GM12891 (cell line): ENCODE data around the gene DUSP22.

Experiments used
- DNase-seq: peaks from one replicate; pipeline ENCODE4 v3.0.0; 2011; ENCODE audit warnings: low spot score; ENCODE audit not compliant: insufficient read length
- FAIRE-seq: peaks from 2 replicates; lab custom pipeline; 2011; peaks lifted over from hg19 to GRCh38; lab: Jason Lieb, UNC
- PAX5 ChIP-seq: IDR thresholded peaks from 2 replicates; pipeline ENCODE4 v1.6.1; 2011; ENCODE audit warnings: low read length, moderate library complexity, mild to moderate bottlenecking; ENCODE audit not compliant: insufficient read depth, severe bottlenecking
- POLR2A ChIP-seq: IDR thresholded peaks from 2 replicates; pipeline ENCODE4 v1.6.1; 2011; ENCODE audit warnings: low read depth, low read length, control low read depth
- POLR2AphosphoS5 ChIP-seq: IDR thresholded peaks from 2 replicates; pipeline ENCODE4 v1.6.1; 2011; ENCODE audit warnings: low read depth, low read length, control low read depth
- POU2F2 ChIP-seq: IDR thresholded peaks from 2 replicates; pipeline ENCODE4 v1.6.1; 2011; ENCODE audit warnings: low read depth, mild to moderate bottlenecking, control low read depth, low read length, moderate library complexity
- SPI1 ChIP-seq: IDR thresholded peaks from 2 replicates; pipeline ENCODE4 v1.6.1; 2011; ENCODE audit warnings: low read depth, low read length, control low read depth
- TAF1 ChIP-seq: IDR thresholded peaks from 2 replicates; pipeline ENCODE4 v1.6.1; 2011; ENCODE audit warnings: low read depth, low read length, control low read depth

DUSP22 gene

DNA sequence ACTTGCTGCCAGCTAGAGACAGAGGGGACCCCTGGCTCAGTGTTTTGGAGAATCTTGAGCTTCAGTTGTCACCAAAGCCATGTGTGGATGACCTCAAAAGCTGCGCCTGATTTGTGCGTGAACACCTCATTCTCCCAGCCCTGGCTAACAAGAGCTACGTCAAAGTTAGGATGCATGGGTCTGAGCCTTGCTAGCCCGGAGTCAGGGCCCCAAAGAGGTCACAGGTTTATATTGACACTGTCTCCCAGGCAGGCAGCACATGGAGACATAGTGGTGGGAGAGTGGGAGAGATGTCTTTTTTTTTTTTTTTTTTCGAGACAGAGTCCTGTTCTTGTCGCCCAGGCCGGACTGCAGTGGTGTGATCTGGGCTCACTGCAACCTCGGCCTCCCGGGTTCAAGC is 36.1 kb upstream of the DUSP22 start:
- no peak for TF ChIP-seq POLR2AphosphoS5
- TF ChIP-seq PAX5, result no peak
- no peak for TF ChIP-seq POLR2A
- no peak for TF ChIP-seq POU2F2
- TF ChIP-seq TAF1, result no peak
- no peak for TF ChIP-seq SPI1
- FAIRE-seq, result no peak
- DNase-seq, result no peak

DNA sequence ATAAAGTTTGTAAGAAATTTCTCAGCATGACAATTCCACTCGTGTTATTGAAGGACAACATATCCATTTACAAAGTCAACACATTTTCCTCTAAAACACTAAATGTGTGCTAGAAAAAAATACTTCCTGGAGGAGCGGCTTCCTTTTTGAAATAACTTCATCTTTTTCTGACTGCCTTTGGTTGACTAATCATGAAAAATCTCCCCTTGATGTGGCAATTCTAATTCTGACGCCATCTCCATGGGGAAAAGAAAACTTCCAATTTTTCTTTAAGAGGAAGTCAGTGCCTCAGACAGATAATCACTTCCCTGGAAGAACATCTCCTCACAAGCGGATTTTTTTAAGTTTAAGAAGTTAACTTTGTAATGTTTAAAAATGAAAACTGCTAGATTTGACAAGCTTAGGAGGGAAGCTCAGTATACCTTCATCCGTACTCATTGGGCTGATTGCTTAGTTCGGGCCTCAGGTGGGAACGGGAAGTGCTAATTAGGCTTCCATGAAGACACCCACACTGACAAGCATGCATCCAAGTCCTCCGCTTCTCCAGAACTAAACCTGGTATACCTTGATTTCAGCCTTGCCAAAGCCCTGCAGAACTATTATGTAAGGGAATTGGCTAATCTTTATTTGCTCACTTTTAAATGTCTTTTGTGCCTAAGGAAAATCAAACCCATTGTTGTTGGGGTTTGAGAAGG is 35.1 kb upstream of the DUSP22 start:
- FAIRE-seq (peak; percentile 84), DNase-seq (no peak)
- TF ChIP-seq POLR2AphosphoS5 (no peak), POU2F2 (no peak), SPI1 (peak; percentile 0; the same call in 1 of the 2 replicates), POLR2A (no peak), PAX5 (no peak), TAF1 (no peak)

DNA sequence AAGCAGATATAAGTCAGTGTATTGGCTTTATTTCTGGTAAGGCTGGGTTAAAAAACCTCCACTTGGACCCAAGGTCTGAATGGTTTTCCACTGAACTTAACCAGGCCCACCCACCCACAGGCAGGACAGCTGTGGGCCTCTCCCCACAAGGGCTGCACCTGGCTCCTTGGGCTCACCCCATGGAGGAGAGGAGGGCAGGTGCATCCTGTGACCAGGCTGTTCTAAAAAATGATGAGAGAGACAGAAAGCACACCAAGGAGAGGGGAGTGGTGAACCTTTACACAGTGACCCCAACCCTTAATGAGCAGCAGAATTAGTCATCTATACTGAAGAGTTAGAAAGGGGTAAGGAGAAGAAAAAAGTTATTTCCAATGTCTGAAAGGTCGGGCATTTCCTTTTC is 34.5 kb upstream of the DUSP22 start:
- DNase-seq, result no peak
- FAIRE-seq, result no peak
- TF ChIP-seq POLR2A (no peak), POU2F2 (no peak), TAF1 (no peak), POLR2AphosphoS5 (no peak), SPI1 (no peak), PAX5 (no peak)

DNA sequence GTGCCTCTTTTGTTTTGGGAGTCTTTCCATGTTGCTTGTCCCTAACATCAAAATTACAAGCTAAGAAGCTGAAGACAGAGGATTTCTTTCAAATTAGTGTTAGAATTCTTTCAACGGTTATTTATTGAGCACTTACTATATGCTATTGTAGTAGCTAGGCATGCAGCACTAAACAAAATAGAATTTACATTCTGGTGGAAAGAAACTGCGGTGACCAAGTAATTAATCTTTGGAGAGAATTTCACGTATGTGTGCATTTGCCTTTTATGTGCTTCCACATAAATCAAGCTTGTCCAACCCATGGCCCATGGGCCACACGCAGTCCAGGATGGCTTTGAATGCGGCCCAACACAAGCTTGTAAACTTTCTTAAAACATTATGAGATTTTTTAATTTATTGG is 33.0 kb upstream of the DUSP22 start:
- DNase-seq (no peak), FAIRE-seq (peak; percentile 16)
- no peak for TF ChIP-seq POLR2AphosphoS5
- TF ChIP-seq PAX5, result no peak
- TF ChIP-seq POU2F2, result no peak
- TF ChIP-seq POLR2A, result no peak
- no peak for TF ChIP-seq SPI1
- TF ChIP-seq TAF1, result no peak

GRCh38 chr6:259901-260508 is 32.3 kb upstream of the DUSP22 start:
- DNase-seq (no peak), FAIRE-seq (peak; percentile 94)
- TF ChIP-seq SPI1 (no peak), POU2F2 (no peak), TAF1 (no peak), POLR2AphosphoS5 (no peak), PAX5 (no peak), POLR2A (no peak)

DNA sequence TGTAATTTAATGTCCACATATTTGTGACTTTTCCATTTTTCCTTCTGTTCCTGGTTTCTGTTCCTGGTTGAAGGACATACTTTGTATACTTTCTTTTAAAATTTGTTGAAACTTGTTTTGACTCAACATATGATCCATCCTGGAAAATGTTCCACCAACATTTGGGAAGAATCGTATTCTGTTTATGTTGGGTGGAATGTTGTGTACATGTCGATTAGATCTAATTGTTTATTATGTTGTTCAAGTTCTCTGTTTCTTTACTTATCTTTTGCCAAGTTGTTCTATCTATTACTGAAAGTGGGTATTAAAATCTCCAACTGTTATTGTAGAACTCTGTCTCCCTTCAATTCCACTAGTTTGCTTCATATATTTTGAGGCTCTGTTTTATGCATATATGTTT is 27.7 kb upstream of the DUSP22 start:
- FAIRE-seq, result peak; percentile 86
- TF ChIP-seq POU2F2 (no peak), TAF1 (no peak), POLR2A (no peak)
- no peak for DNase-seq

DNA sequence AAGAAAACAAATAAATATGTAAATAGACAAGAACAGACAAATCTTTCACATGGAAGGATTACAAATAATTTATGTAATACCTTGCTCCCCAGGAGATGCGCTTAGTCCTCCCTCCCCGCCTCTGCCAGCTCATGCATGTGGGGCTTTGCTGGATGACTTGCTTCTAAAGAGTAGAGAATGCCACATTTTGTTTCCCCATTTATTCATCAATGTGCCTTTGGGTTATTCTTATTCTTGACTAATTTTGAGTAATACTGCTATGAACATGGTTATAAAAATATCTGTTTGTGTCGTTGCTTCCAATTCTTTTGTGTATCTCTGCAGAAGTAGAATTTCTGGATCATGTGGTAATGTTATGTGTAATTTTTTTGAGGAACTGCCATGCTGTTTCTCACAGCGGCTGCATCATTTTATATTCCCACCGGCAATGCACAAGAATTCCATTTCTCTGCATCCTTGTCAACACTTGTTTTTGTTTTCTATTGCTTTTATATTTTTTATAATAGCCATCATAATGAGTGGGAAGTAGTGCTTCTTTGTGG is 23.8 kb upstream of the DUSP22 start:
- DNase-seq (no peak), FAIRE-seq (peak; percentile 41)
- no peak for TF ChIP-seq POLR2A

DNA sequence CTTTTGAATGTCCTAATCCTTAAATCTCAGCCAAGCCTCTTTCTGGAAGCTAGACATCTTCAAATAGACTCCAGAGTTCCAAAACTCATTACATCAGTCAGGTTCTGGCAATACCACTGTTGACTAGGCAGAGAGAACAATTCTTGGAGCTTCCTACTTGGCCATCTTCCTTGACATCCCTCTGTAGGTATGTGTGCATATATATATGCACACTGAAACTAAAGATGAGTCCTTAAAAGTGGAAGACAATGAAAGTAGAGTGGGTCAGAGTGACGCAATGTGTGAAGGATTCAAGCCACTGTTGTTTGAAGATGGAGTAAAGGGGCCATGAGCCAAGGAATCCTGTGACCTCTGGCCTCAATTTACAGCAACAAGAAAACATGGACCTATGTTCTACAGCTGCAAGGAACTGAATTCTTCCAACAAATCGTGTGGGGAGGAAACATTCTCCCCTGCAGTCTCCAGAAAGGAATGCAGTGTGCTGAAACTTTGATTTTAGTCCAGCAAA is 18.7 kb upstream of the DUSP22 start:
- TF ChIP-seq POLR2AphosphoS5 (no peak), POU2F2 (no peak), POLR2A (no peak), TAF1 (no peak), SPI1 (no peak), PAX5 (no peak)
- FAIRE-seq (peak; percentile 77), DNase-seq (no peak)

DNA sequence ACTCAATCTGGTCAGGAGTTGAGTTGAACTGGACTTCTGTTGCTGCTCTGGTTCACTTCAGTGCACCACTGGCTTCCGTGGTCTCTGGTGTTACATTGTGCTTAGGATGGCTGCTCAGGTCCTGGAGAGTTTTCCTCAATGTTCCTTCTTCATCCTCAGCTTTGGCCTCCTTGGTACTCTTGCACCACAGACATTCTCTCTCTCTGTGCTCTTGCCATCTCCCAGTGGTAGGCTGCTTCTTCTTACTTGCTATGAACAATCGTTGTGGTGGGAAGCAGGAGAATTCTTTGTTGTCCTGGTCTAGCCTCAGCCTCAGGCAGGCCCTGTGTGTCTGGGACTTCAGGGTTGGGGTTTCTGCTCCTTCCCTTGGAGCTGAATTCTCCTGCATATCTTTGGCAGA is 14.5 kb upstream of the DUSP22 start:
- FAIRE-seq (no peak), DNase-seq (no peak)

DNA sequence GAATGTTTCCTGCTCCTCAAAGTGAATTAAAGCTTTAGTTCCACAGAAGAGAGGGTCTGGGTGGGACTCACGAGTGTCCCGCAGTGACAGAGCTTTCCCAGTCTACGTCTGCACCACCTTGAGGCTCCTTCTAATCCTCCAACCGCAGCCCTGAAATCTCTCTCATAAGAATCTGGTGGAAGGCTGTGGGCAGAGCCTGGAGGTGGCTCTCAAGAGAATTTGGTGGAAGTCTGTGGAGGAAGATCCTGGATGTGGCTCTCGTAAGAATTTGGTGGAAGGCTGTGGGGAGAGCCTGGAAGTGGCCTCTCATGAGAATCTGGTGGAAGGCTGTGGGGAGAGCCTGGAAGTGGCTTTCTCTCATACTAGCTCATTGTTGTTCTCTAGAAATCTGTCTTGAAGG is 13.8 kb upstream of the DUSP22 start:
- TF ChIP-seq POLR2AphosphoS5 (no peak), TAF1 (no peak), POLR2A (no peak), SPI1 (no peak), POU2F2 (no peak), PAX5 (no peak)
- DNase-seq (no peak), FAIRE-seq (no peak)

More for the DNA sequence above, 14.5 kb upstream of the DUSP22 start:
- TF ChIP-seq POU2F2 (no peak), SPI1 (no peak), TAF1 (no peak), PAX5 (no peak), POLR2A (no peak), POLR2AphosphoS5 (no peak)
